MCF 10A (cell line): ENCODE measurements around the gene TMEM214. TPM values are rescaled to one million over a fixed set of nuclear protein-coding genes. Genes with fewer than 3 reads are reported as not detected.

Experiments
- BruUV-seq: library from RNA; stranded (reverse); fragments of 400-500 nt; replicated peaks from 2 replicates; lab custom pipeline; 2021; lab: Mats Ljungman, UMichigan
- CTCF ChIA-PET: fragments of 300-600 bp; sonication (Branson Sonifier 250); formaldehyde crosslinking; extraction: SDS; loops from one replicate; lab custom pipeline; 2021; ENCODE audit warnings: antibody characterized with exemption, inconsistent platforms; lab: Yijun Ruan, JAX
- POLR2A ChIA-PET: fragments of 300-600, 350-650 bp; sonication (Branson Sonifier 250); formaldehyde crosslinking; extraction: SDS; loops from one replicate; lab custom pipeline; 2020; ENCODE audit warnings: antibody characterized with exemption, inconsistent platforms; lab: Yijun Ruan, JAX
- DNase-seq: peaks from one replicate; pipeline ENCODE4 v3.0.0-alpha.2; 2018; ENCODE audit not compliant: unreplicated experiment
- H3K27ac Mint-ChIP-seq: one replicate; pipeline ENCODE4 v1.8.0; 2022; ENCODE audit warnings: mild to moderate bottlenecking, low read depth, mixed read lengths; ENCODE audit not compliant: unreplicated experiment
- H3K27me3 Mint-ChIP-seq: one replicate; pipeline ENCODE4 v1.8.0; 2022; ENCODE audit warnings: mixed read lengths; ENCODE audit not compliant: insufficient read depth, unreplicated experiment
- H3K36me3 Mint-ChIP-seq: one replicate; pipeline ENCODE4 v1.8.0; 2022; ENCODE audit warnings: mild to moderate bottlenecking, moderate library complexity, mixed read lengths; ENCODE audit not compliant: insufficient read depth, unreplicated experiment
- H3K4me1 Mint-ChIP-seq: one replicate; pipeline ENCODE4 v1.8.0; 2022; ENCODE audit warnings: mixed read lengths; ENCODE audit not compliant: insufficient read depth, unreplicated experiment
- H3K4me3 Mint-ChIP-seq: one replicate; pipeline ENCODE4 v1.8.0; 2022; ENCODE audit warnings: mild to moderate bottlenecking, moderate library complexity, mixed read lengths; ENCODE audit not compliant: unreplicated experiment
- H3K9me3 Mint-ChIP-seq: one replicate; pipeline ENCODE4 v1.8.0; 2022; ENCODE audit warnings: mixed read lengths; ENCODE audit not compliant: unreplicated experiment
- intact Hi-C: fragments of 100-400 bp; cut with micrococcal nuclease; formaldehyde crosslinking; loops from 2 replicates; pipeline ENCODE4 v1.14.1; 2022
- total RNA-seq: library from RNA; stranded (reverse); gene quantifications from 2 replicates; pipeline ENCODE4 v1.2.3, GENCODE V29; 2022
- TF ChIP-seq, protein P1 (sequence below): fragments of 200-600 bp; IDR thresholded peaks from one replicate; pipeline ENCODE4 v1.8.0; 2022; ENCODE audit warnings: antibody characterized with exemption, mild to moderate bottlenecking; ENCODE audit not compliant: unreplicated experiment

The TMEM214 gene
- total RNA-seq, 1 experiment from 2014 or later, result 118 TPM

DNA sequence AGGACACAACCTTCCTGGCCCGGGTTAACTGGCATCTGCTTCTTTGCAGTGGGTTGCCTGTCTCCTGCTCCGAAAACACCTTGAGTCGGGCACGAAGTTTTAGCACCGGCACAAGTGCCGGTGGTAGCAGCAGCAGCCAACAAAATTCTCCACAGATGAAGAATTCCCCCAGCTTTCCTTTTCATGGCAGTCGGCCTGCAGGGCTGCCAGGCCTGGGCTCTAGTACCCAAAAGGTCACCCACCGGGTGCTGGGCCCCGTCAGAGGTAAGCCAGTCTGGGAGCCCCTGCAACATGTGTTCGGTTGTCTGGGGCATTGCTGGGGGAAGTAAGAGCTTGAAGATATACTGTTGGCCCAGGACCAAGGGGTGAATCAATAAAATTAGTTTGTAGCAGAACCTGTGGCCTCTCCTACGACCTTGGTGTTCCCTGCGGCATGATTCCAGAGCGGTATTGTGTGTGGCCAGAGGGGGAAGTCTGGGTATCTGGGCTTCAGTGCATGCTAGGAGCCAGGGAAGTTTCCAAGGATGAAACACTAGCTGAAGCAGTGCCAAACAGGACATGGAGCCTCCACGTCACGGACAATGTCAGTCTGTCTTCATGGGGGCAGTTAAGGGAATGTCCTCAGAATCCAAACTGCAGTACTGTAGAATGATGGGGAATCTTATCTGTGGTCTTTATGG, 26.5 kb downstream of the TMEM214 start:
- TF ChIP-seq, protein P1, sequence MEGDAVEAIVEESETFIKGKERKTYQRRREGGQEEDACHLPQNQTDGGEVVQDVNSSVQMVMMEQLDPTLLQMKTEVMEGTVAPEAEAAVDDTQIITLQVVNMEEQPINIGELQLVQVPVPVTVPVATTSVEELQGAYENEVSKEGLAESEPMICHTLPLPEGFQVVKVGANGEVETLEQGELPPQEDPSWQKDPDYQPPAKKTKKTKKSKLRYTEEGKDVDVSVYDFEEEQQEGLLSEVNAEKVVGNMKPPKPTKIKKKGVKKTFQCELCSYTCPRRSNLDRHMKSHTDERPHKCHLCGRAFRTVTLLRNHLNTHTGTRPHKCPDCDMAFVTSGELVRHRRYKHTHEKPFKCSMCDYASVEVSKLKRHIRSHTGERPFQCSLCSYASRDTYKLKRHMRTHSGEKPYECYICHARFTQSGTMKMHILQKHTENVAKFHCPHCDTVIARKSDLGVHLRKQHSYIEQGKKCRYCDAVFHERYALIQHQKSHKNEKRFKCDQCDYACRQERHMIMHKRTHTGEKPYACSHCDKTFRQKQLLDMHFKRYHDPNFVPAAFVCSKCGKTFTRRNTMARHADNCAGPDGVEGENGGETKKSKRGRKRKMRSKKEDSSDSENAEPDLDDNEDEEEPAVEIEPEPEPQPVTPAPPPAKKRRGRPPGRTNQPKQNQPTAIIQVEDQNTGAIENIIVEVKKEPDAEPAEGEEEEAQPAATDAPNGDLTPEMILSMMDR, result no peak
- ChIA-PET POLR2A (interaction anchor here (0.6 to 15.2 kb wide), 3 partner anchors 7 to 1418 kb away, joined by 3 to 175 read pairs (median 3); partner anchors contain the start of gene AGBL5), CTCF (interaction anchor here (1.3 kb wide), 1 partner anchor 42 kb away, joined by 6 read pairs; no protein-coding TSS in a partner anchor)
- Mint-ChIP-seq H3K27me3 (no peaks in the 10 kb centered on the region), H3K4me3 (no peak overlapping the region), H3K27ac (no peak overlapping the region), H3K4me1 (no peaks in the 10 kb centered on the region), H3K9me3 (no peaks in the 10 kb centered on the region), H3K36me3 (peaks cover 56% of the 10 kb centered on the region)
- intact Hi-C loops, result no loop called here
- no TSS peak for BruUV-seq
- DNase-seq, result no peak

DNA sequence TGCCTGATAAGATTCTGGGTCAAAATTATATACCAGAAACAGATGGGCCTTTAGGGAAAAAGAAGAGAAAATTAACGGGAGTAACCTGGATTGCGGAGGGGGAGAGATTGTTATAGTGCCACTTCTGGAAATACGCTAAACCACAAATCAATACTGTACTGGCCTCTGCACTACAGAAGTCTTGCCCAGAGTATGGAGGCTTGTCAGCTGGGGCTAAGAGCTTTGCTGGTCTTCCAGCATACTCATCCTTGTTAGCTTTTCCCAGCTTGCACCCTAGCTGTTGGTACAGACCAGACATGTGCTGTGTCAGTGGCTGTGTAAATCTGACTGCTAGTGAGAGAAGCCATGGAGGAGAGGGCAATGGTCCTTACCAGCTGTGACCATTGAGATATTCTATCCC, 27.6 kb downstream of the TMEM214 start:
- H3K4me1 Mint-ChIP-seq, result no peaks in the 10 kb centered on the region
- no TSS peak for BruUV-seq
- POLR2A ChIA-PET, result interaction anchor here (1.1 to 15.2 kb wide), 3 partner anchors 8 to 84 kb away, joined by 3 to 175 read pairs (median 3); partner anchors contain the start of genes AGBL5 and OST4
- H3K36me3 Mint-ChIP-seq, result peaks cover 54% of the 10 kb centered on the region
- intact Hi-C loops, result no loop called here
- H3K27me3 Mint-ChIP-seq, result no peaks in the 10 kb centered on the region
- H3K9me3 Mint-ChIP-seq, result no peaks in the 10 kb centered on the region
- TF ChIP-seq, protein P1, result no peak
- no peak overlapping the region for H3K27ac Mint-ChIP-seq
- H3K4me3 Mint-ChIP-seq, result no peak overlapping the region
- DNase-seq, result no peak
- CTCF ChIA-PET, result no interaction called here

DNA sequence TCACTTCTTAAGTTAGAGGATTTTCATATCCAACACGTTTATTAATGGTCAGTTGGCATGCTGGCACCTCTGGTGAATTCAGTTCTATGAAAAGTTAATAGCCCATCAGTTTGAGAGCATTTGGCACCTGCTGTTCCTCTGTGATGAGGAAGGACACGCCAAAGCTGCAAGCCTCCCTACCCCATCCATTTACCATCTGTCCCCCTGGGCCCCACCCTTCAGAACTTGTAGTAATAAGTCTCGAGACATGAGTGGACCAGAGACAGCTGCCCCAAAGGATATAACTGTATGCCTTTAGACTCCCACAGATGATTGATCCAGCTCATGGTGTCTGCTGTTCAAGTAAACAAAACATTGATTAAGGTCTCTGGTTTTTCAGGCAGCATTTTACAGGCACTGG, 32.4 kb downstream of the TMEM214 start:
- DNase-seq, result no peak
- Mint-ChIP-seq H3K27ac (no peak overlapping the region), H3K4me1 (peaks cover 15% of the 10 kb centered on the region), H3K27me3 (no peaks in the 10 kb centered on the region), H3K4me3 (no peak overlapping the region), H3K36me3 (peaks cover 67% of the 10 kb centered on the region), H3K9me3 (no peaks in the 10 kb centered on the region)
- TF ChIP-seq, protein P1, result no peak
- ChIA-PET POLR2A (interaction anchor here (0.7 to 15.2 kb wide), 2 partner anchors 12 to 257 kb away, joined by 3 to 175 read pairs; partner anchors contain the start of gene AGBL5), CTCF (interaction anchor here (0.7 to 1.3 kb wide), 6 partner anchors 9 to 1899 kb away, joined by 3 to 5 read pairs (median 3); partner anchors contain the start of gene TRIM54)
- no TSS peak for BruUV-seq
- intact Hi-C loops, result no loop called here

DNA sequence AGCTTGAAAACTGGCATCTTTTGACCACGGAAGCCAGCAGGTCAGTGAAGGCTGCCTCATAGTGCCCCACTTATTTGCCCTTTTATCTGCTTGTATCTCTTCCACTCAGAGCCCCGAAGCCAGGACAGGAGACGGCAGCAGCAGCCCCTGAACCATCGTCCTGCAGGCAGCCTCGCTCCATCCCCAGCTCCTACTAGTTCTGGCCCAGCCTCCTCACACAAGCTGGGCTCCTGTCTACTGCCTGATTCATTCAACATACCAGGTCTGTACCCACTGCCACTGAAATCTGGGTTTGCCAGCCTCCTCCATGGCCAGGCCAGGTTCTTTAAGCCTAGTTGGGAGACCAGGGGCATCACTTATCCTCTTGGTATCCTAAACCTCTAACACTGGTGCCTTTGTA, 34.6 kb downstream of the TMEM214 start:
- H3K4me1 Mint-ChIP-seq, result peaks cover 15% of the 10 kb centered on the region
- POLR2A ChIA-PET, result interaction anchor here (1.2 to 15.2 kb wide), 2 partner anchors 15 to 150 kb away, joined by 3 to 175 read pairs; partner anchors contain the start of gene AGBL5
- BruUV-seq, result no TSS peak
- peaks cover 56% of the 10 kb centered on the region for H3K36me3 Mint-ChIP-seq
- TF ChIP-seq, protein P1, result no peak
- no peak overlapping the region for H3K4me3 Mint-ChIP-seq
- no peaks in the 10 kb centered on the region for H3K9me3 Mint-ChIP-seq
- intact Hi-C loops, result no loop called here
- no peaks in the 10 kb centered on the region for H3K27me3 Mint-ChIP-seq
- CTCF ChIA-PET, result interaction anchor here (0.6 to 1.4 kb wide), 4 partner anchors 12 to 105 kb away, joined by 3 to 10 read pairs (median 4); no protein-coding TSS in a partner anchor
- H3K27ac Mint-ChIP-seq, result no peak overlapping the region
- DNase-seq, result no peak
